AG10803 (cell line): Measurements from ENCODE around the gene SULT1C4.

Source experiments
- DNase-seq: peaks from one replicate; pipeline ENCODE4 v3.0.0; 2010; ENCODE audit warnings: low read depth
- H3K4me3 ChIP-seq: 2 replicates; pipeline ENCODE4 v1.5.1; 2011; ENCODE audit warnings: mild to moderate bottlenecking, low read length, control low read depth
- TF ChIP-seq, protein P1 (sequence below): conservative IDR thresholded peaks from 2 replicates; pipeline ENCODE4 v1.5.1; 2011; ENCODE audit warnings: mild to moderate bottlenecking, low read length, control low read depth, inconsistent platforms

The SULT1C4 gene

DNA sequence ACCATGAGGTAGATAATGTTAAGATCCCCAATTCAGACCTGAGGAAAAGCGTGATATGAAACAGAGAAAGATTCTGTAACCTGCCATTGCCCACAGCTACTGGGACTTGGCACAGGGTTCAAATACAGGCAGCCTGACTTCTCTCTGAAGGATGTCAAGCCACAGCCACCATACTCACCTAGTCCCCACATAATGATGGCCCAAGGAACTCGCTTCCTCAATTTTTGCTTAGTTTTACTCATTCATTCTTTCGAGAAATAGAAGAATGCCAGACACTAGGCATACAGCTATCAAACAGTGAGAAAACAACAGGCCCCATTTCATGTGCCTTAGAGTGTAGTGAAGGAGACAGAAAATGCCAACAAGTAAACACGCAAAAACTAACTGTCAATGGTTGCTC is 980 bp upstream of the SULT1C4 start:
- TF ChIP-seq, protein P1, sequence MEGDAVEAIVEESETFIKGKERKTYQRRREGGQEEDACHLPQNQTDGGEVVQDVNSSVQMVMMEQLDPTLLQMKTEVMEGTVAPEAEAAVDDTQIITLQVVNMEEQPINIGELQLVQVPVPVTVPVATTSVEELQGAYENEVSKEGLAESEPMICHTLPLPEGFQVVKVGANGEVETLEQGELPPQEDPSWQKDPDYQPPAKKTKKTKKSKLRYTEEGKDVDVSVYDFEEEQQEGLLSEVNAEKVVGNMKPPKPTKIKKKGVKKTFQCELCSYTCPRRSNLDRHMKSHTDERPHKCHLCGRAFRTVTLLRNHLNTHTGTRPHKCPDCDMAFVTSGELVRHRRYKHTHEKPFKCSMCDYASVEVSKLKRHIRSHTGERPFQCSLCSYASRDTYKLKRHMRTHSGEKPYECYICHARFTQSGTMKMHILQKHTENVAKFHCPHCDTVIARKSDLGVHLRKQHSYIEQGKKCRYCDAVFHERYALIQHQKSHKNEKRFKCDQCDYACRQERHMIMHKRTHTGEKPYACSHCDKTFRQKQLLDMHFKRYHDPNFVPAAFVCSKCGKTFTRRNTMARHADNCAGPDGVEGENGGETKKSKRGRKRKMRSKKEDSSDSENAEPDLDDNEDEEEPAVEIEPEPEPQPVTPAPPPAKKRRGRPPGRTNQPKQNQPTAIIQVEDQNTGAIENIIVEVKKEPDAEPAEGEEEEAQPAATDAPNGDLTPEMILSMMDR = no peak
- no peak for DNase-seq
- no peak overlapping the region for H3K4me3 ChIP-seq

DNA sequence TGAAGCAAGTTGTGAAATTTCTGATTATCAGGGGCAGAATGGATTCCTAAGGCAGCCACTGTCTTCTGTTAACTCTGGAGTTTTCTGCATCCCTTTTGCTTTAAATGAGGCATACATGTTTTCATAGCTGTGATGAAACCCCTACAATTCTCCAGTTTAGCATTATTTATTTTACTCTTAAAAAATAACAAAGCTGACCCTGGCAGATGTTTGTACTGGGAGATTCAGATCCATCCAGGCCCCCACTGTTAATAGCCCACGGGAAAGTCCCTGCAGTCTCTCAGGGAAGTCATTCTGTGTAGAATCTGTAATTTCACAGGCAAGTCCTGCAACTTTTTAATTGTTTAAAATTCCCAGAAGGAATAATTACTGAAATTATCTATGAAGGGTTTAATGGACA is 353 bp upstream of the SULT1C4 start:
- no peak overlapping the region for H3K4me3 ChIP-seq
- TF ChIP-seq, protein P1 = no peak
- DNase-seq = no peak

DNA sequence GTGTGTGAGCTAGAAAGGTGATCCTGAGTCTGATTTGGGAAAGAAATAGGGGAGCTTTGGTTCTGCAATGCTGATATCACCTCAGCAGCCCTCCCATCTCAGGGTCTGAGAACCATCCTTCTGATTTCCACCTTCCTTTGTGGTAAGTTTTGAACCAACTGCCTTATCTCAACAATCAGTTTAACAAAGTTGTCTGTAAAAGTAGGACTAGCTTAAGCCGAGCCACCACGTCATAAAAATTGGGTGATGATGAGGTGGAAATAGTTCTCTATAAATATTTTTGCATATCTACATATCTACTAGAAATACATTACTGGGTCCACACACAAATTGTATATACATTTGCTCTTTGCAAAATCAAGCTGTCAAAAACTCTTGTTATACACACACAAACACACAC is 1.1 kb downstream of the SULT1C4 start:
- TF ChIP-seq, protein P1 = no peak
- DNase-seq = no peak
- H3K4me3 ChIP-seq = no peak overlapping the region

DNA sequence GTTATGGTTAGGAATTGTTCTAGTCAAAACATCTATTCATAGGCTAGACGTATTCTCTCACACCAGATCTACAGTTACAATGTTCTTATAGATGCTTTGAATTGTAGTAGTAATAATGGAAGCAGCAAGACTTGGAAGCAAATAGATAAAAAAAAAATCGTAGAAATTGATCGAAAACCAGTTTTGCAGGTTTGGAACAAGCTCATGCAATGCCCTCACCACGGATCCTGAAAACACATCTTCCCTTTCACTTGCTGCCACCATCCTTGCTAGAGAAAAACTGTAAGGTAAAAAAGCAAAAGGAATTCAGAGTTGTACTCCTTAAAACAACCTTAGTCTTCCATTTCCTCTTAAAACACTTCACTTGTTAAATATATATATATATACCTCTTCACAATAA is 4.4 kb downstream of the SULT1C4 start:
- DNase-seq = no peak
- H3K4me3 ChIP-seq = no peak overlapping the region
- TF ChIP-seq, protein P1 = no peak

DNA sequence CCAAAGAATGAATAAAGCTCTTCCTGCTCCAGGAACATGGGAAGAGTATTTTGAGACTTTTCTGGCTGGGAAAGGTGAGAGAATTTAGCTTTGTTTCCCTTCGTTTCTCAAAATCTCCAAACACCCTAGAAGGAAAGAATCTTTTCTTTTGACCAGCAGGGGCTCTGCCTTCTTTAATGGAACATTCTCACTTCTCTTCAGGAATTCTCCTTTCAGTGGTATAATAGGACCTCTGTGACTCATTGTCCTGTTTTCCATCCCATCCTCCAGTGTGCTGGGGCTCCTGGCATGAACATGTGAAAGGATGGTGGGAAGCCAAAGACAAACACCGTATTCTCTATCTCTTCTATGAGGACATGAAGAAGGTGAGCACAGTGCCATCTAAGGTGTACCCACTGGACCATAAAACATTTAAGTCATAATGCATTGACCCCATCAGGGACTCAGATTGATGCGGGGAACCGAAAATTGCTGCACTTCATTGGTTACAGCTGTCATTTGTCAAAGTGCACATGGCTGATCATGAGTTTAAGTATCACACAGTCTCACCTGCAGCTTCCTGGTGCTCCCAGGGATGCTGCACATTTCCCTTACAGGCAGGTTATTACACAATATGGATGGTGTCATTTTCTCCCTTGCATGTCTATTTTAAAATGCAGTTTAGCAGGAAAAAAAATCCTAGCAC is 5.5 kb downstream of the SULT1C4 start:
- no peak overlapping the region for H3K4me3 ChIP-seq
- TF ChIP-seq, protein P1 = peak; percentile 12
- no peak for DNase-seq

DNA sequence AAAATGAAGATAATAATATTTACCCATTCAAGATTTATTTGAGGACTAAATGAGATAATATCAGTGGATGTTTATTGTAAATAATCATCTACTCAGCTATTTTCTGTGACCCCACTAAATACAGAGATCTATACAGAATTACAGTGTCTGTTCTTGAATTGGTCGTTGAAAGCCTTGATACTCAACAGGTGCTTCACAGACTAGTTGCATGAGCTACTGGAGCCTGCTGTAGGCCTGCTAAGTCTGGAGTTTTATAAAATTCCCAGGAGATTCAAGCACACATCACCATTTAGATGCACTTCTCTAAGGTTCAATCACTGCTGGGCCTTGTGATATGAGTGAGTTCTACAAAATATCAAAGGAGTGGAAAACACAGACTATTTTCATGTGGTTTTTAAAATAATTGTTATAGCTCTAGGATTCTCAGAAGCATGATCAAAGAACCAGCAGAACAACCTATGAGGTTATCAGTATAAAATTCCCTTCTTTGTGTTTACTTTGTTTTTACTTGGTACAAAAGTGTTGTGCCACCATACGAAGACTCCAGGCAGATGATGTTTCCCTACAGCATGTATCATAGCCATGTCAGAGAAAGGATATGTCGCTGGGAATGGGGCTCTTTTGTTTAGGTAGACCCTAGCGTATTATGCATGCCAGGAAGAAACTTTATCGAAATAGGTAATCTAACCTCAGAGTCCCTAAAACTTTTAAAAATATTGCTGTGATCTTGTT is 7.1 kb downstream of the SULT1C4 start:
- no peak overlapping the region for H3K4me3 ChIP-seq
- no peak for DNase-seq
- TF ChIP-seq, protein P1 = no peak

DNA sequence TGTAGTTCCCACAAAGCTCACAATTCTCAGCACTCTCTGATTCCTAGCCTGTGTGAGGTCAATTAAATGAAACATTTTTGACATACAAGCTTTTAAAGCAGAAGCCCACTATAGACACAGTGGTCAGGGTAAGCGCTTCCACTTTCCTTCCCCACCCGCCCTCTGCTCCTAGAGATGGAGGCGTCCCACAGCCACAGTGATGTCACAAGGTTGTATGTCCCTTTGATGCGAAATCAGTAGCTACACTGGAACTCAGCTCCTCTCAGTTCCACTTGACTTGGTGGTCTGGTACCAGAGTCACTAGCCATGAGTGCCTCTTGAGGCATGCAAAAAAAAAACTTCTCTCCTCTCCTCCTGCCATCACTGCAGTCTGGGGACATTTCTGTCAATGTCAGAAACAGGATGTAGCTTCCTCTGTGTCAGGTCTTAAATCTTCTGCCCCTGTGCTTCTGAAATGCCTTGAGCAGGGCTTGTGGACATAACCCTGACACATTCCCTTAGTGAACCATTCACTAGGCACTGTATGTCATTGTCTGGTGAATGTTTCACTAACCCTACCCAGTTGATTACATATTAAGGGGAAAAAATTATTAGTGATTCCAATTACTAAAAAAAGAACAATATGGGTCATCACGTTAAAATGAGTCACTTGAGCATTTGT is 7.8 kb downstream of the SULT1C4 start:
- no peak for DNase-seq
- H3K4me3 ChIP-seq = no peak overlapping the region
- TF ChIP-seq, protein P1 = no peak
